Suppressor macrophage (primary cell): ENCODE measurements around the gene THEM4.
A peak's percentile ranks its signal among the peaks of the same experiment; 100 is the strongest.
"Not testable (repeated sequence)": the region's sequence is repeated elsewhere in the genome, so short reads cannot be mapped to it uniquely, and the experiment has no call there.

Experiments
- DNase-seq, 4 experiments: peaks; one replicate each; pipeline ENCODE4 v3.0.0-alpha.2; 2020 to 2022

Gene THEM4

DNA sequence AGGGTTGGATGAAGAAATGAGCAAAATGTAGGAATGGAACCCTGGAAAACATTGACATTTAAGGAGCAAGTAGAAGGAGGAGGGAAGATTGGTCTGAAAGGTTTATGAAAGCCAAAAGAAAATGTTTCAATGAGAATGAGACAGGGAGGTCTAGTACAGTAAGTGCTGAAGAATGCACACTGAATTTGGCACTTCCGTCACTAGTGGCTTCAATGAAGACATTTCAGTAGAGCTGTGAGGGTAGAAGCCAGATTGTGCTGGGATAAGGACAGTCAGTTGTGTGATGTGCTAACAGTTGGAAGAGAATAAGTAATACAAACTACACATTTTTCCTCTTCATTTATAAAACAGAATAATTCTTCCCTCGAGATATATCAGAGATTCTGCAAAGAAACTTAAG lies 17.1 kb downstream of the THEM4 start:
- DNase-seq: no peak

GRCh38 chr1:151891512-151891911 lies 17.8 kb downstream of the THEM4 start:
- no peak for DNase-seq

DNA sequence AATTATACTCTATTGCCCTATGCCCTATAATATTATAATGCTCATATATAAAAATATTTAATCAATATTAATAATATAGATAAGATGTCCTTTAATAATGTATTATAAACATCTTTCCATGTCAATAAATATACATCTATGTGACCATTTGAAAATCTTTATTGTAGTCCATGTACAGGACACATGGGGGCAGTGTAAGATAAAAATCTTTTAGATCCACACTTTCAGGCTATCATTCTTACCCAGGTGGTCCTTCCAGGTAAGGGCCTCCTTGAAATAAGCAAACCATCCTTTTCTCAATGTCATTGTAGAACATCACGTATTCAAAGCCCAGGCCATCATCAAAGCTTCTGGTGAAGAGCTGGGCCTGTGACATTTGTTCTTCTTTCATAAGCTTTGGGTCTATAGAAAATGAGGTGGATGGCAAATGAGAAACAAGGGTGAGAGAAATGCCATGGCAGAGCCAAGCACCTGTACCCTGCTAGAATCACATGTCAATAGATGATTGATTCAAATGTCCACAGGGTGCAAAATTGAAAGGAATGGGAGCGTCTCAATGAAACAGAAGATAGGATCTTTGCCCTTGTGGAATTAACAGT lies 20.2 kb downstream of the THEM4 start:
- peak in 1 of 4 experiments; percentile 48 for DNase-seq

DNA sequence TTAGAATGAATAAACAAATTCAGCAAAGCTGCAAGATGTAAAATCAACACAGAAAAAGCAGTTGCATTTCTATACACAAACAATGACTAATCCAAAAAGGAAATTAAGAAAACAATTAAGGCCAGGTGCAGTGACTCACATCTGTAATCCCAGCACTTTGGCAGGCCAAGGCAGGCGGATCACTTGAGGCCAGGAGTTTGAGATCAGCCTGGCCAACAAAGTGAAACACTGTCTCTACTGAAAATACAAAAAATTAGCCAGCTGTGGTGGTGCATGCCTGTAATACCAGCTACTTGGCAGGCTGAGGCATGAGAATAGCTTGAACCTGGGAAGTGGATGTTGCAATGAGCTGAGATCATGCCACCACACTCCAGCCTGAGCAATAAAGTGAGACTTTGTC lies 22.3 kb downstream of the THEM4 start:
- DNase-seq: peak in 1 of 4 experiments; percentile 32

DNA sequence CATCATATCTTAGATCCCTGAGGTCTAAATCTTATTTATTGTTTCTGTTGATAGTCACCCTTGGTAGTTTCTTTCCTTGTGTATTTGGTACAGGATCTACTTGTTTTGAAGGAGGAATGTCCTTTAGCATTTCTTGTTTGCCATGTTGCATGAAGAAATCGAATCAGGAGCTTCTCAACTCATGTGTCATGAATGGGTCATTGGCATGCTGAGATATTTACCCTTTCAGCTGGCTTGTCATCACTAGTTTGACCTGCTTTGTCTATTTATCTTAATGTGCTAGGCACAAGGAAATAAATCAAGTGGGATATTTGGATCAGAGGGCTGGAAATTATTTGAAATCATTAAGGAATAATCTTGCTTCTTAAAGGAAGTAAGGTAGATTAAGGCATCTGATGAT lies 23.8 kb downstream of the THEM4 start:
- no peak for DNase-seq

GRCh38 chr1:151884879-151885278 lies 24.4 kb downstream of the THEM4 start:
- DNase-seq: not testable (repeated sequence)

DNA sequence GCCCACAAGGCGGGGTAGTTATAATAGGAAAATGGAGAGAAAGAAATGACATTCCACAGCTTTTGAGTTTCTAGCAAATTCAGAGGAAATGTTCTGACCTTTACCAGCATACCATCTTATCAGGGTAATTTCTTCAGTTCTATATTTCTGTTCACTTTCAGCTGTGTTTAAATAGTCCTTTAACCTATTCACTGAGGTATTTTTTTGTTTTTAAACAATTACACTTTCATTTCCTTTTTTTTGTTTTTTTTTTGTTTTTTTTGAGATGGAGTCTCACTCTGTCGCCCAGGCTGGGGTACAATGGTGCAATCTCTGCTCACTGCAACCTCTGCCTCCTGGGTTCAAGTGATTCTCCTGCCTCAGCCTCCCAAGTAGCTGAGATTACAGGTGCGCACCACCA lies 24.9 kb downstream of the THEM4 start:
- DNase-seq: not testable (repeated sequence)

GRCh38 chr1:151883898-151884297 lies 25.4 kb downstream of the THEM4 start:
- DNase-seq: not testable (repeated sequence)

DNA sequence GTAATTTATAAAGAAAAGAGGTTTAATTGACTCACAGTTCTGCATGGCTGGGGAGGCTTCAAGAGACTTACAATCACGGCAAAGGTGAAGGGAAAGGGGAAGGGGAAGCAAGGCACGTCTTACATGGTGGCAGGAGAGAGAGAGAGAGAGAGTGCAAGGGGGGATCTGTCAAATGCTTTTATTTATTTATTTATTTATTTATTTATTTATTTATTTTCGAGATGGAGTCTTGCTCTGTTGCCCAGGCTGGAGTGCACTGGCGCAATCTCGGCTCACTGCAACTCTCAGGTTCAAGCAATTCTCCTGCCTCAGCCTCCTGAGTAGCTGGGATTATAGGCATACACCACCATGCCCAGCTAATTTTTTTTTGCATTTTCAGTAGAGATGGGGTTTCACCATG lies 26.4 kb downstream of the THEM4 start:
- DNase-seq: not testable (repeated sequence)

- no peak for DNase-seq
Measured at GRCh38 chr1:151882466-151882865, 26.8 kb downstream of the THEM4 start.

DNA sequence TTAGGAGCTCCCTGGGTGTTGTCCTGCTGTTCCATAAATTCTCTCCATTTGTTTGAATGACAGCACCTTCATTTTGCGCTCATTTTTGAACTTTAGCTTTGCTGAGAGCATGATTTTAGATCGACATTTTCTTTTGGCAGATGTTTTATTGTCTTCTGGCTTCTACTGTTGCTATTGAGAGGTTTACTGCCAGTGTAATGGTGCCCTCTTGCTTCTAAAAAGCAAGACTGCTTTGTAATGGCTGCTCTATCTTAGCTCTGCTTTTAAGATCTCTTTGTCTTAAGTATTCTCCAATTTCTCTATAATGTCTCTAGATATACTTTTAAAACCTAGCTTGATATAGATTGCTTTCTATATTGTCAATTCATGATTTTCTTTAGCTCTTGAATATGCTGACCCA lies 27.8 kb downstream of the THEM4 start:
- DNase-seq: no peak

DNA sequence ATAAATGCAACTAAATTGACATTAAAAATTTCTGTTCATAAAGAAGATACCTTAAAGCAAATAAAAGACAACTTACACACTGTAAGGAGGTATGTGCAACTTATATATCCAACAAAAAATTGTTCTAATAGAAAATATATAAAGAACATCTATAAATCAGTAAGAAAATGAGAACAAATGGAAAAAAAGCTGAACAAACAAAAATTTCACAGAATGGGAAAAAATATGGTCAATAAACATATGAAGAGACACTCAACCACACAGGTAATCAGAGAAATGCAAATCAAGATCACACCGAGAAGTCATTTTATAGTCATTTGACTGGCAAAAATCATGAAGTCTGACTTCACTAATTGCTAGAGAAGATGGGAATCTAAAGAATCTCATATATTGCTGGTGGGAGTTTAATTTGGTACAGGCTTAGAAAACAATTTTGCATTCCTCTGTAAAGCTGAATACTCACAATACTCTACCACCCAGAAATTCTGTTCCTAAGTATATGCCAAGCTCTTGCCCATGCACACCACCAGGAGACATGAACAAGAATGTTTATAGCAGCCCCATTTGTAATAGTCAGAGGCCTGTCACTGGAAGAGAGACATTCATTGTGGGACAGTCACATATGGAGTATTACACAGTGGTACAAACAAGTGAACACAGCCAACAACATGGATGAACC lies 33.8 kb downstream of the THEM4 start:
- no peak for DNase-seq

GRCh38 chr1:151872776-151873175 lies 36.5 kb downstream of the THEM4 start:
- not testable (repeated sequence) for DNase-seq

- DNase-seq: no peak
Measured at GRCh38 chr1:151871284-151872030, 37.9 kb downstream of the THEM4 start.

DNA sequence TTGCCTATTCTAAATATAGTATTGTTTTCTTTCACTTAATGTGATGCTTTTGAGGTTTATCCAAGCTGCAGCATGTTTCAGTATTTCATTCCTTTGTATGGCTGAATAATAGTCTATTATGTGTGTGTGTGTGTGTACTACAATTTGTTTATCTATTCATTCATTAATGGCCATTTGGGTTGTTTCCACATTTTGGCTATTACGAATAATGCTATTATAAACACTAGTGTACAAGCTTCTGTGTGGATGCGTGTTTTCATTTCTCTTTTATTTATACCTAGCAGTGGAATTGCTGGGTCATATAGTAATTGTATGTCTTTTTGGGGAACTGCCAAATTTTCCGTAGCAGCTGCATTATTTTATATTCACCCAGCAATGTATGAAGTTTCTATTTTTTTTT lies 40.8 kb downstream of the THEM4 start:
- peak in 2 of 4 experiments; percentile 22 to 32 for DNase-seq

GRCh38 chr1:151867765-151868411 lies 41.4 kb downstream of the THEM4 start:
- DNase-seq: peak; percentile 59 to 85 (median 77)

DNA sequence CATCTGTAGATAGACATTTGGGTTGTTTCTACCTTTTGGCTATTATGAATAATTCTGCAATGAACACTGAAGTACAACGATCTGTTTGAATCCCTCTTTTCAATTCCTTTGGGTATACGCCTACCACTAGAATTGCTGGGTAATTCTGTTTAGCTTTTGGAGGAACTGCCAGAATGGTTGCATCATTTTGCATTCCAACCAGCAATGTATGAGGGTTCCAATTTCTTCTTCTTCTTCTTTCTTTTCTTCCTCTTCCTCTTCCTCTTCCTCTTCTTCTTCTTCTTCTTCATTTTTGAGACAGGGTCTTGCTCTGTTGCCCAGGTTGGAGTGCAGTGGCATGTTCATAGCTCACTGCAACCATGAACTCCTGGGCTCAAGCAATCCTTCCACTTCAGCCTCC lies 42.0 kb downstream of the THEM4 start:
- DNase-seq: peak in 3 of 4 experiments; percentile 38 to 63 (median 50)

GRCh38 chr1:151864411-151864810 lies 44.9 kb downstream of the THEM4 start:
- DNase-seq: no peak

DNA sequence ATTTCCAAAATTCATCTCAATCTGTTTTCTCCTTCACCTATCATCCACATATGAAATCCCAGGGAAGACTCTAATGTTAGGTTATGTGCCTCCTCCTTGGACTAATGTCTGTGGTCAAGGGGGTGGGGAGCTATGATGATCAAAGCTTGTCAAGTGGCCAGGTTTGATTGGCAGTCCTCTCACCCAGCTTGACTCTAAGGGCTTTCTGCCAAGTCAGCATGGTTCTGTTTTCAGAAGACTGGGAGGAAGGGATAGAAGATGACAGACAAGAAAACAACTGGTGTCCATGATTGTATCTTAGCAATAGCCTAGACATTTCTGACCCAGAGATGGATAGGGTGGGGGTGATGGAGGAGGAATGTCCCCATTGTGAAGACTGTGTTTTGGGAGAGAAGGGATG lies 46.7 kb downstream of the THEM4 start:
- DNase-seq: no peak

DNA sequence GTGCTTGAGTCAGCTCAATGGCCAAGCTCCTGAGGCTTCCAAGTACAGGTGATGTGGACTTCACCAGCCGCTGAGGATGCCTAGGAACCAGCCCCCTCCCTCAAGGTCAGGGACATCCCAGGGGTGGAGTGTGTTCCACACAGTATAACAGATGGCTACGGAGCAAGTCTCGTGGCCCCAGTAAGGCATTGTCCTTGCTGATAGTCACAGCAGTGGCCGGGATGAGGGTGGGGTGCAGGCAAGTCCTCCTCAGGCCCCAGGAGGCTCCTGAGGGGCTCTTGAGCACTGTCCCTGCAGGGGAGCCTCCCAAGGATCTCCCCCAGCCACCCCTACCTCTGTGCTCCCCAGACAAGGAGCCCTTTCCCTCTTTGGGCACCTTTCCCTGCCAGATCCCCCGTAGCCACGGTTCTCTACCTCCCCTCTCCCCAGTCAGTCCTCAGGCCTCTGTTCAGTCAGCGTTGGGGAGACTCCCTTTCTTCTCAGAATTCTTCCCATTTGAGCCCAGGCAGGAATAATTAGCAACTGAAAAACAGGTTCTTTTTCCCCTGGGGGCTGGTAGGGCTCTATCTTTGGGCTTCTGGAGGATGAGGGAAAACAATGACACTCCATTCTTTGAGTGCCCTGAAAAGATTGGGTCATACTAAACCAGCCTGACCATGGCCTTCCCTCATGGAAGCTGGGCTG lies 48.7 kb downstream of the THEM4 start:
- DNase-seq: no peak

DNA sequence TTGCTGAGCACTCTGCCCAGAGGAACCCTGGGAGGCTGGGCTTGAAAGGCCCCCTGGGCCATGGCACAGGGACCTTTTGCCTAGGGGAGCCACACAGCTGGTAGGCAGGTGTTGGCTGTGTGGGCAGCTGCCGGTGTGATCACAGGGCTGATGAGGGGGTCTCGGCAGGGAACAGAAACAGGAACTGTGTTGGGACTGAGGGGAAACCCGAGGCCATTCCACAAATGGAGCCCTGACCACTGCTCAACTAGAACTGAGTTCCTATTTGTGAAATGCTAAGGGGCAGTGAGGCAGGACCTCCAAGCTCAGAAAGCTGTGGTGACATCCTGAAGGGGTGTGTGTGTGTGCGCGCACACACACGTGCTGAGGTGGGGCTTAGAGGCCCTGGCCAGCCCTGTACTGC lies 49.4 kb downstream of the THEM4 start:
- DNase-seq: no peak

GRCh38 chr1:151858886-151859665 lies 50.2 kb downstream of the THEM4 start:
- DNase-seq: no peak
